Uterus (tissue), 2 donors: ENCODE measurements around the gene CDKN2AIP.

ENCODE experiments used
- CTCF ChIP-seq, 4 experiments: fragments of 200-600 bp in 2 of 4; fragments of 450-650 bp in 2 of 4; sonication (generic) in 2 of 4; IDR thresholded peaks; one replicate each; pipeline ENCODE4 v1.5.1; 2016 to 2019; ENCODE audit warnings: antibody characterized with exemption in 4 of 4, mild to moderate bottlenecking in 2 of 4, moderate library complexity in 1 of 4
- POLR2A ChIP-seq, 2 donors: fragments of 450-650 bp; IDR thresholded peaks; one replicate each; pipeline ENCODE4 v1.6.1; 2016; ENCODE audit warnings: antibody characterized with exemption in 2 of 2, mild to moderate bottlenecking in 1 of 2, moderate library complexity in 1 of 2

- TF ChIP-seq CTCF (IDR thresholded peaks at IDR 0.05) (no peak), POLR2A (IDR thresholded peaks at IDR 0.05) (no peak)
Observed at GRCh38 chr4:183469936-183470335, 25.5 kb downstream of the CDKN2AIP start.
